ENCODE results near the gene RANBP17.
A peak's percentile ranks its signal among the peaks of the same experiment; 100 is the strongest.

Gene RANBP17

DNA sequence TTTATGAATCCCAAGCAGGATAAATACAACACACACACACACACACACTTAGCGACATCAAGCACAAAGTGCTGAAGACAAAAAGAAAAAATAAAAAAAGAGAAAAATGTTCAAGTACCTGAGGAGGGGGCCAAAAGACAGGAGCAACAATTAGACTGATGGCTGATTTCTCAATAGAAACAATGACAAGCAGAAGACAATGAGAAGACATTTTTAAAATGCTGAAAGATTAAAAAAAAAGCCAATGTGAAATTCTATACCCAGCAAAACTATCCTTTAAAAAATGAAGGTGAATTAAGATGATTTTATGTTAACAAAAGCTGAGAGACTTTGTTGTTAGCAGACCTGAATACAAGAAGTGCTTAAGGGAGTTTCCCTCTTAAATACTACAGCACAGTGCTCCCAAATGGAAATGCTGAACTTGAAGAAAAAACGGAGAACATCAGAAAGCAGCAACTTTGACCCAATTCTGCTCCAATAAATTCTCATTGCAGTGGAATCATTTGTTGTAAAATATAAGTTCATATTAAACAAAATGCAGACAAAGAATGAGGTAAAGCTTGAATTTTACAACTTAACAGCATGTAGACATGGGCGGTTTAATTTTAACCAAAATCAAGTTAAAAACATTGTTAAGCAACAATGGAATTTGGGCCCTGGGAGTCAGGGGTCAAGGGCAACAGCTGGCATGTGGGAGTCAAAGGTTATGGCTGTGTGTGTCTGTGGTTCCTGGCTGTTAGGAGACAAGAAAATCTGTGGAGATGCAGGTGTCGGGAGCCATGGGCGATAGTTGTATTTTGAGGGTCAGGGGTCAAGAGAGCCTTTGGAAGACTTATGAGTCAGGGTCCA, 776 bp upstream of the RANBP17 start (continued):
- TF ChIP-seq, protein P1, sequence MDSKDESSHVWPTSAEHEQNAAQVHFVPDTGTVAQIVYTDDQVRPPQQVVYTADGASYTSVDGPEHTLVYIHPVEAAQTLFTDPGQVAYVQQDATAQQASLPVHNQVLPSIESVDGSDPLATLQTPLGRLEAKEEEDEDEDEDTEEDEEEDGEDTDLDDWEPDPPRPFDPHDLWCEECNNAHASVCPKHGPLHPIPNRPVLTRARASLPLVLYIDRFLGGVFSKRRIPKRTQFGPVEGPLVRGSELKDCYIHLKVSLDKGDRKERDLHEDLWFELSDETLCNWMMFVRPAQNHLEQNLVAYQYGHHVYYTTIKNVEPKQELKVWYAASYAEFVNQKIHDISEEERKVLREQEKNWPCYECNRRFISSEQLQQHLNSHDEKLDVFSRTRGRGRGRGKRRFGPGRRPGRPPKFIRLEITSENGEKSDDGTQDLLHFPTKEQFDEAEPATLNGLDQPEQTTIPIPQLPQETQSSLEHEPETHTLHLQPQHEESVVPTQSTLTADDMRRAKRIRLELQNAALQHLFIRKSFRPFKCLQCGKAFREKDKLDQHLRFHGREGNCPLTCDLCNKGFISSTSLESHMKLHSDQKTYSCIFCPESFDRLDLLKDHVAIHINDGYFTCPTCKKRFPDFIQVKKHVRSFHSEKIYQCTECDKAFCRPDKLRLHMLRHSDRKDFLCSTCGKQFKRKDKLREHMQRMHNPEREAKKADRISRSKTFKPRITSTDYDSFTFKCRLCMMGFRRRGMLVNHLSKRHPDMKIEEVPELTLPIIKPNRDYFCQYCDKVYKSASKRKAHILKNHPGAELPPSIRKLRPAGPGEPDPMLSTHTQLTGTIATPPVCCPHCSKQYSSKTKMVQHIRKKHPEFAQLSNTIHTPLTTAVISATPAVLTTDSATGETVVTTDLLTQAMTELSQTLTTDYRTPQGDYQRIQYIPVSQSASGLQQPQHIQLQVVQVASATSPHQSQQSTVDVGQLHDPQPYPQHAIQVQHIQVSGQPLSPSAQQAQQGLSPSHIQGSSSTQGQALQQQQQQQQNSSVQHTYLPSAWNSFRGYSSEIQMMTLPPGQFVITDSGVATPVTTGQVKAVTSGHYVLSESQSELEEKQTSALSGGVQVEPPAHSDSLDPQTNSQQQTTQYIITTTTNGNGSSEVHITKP (tag by site-specific recombination; IDR thresholded peaks at IDR 0.05): no peak
- TF ChIP-seq ZIC2 (tag by site-specific recombination; IDR thresholded peaks at IDR 0.05) (no peak), HOXD13 (CRISPR knock-in tag; IDR thresholded peaks at IDR 0.05; ENCODE audit: borderline replicate concordance) (no peak), ZNF830 (tag by site-specific recombination; IDR thresholded peaks at IDR 0.05; ENCODE audit: low read depth) (no peak), CTCF (tag by site-specific recombination; IDR thresholded peaks at IDR 0.05) (no peak), ZNF624 (tag by site-specific recombination; IDR thresholded peaks at IDR 0.05) (no peak), ZNF48 (tag by site-specific recombination; IDR thresholded peaks at IDR 0.05) (no peak), ZNF639 (tag by site-specific recombination; IDR thresholded peaks at IDR 0.05) (no peak), ZNF600 (tag by site-specific recombination; IDR thresholded peaks at IDR 0.05) (no peak), ZBTB20 (tag by site-specific recombination; IDR thresholded peaks at IDR 0.05) (no peak), ZNF670 (tag by site-specific recombination; IDR thresholded peaks at IDR 0.05; ENCODE audit: low read depth) (no peak), ZNF837 (tag by site-specific recombination; IDR thresholded peaks at IDR 0.05) (no peak), ZNF449 (tag by site-specific recombination; IDR thresholded peaks at IDR 0.05) (no peak), ZNF76 (tag by site-specific recombination; IDR thresholded peaks at IDR 0.05; ENCODE audit: borderline replicate concordance, low read depth) (no peak), PRDM4 (tag by site-specific recombination; IDR thresholded peaks at IDR 0.05) (0 out of 2 replicates have a peak, but pooled peaks have one; percentile 14), BCL11A (tag by site-specific recombination; IDR thresholded peaks at IDR 0.05; ENCODE audit: low read depth) (peak; percentile 96; the same call in 1 of the 2 replicates), EGR2 (tag by site-specific recombination; IDR thresholded peaks at IDR 0.05; ENCODE audit: low read depth) (no peak), ZBTB8A (tag by site-specific recombination; IDR thresholded peaks at IDR 0.05) (no peak), PRDM6 (tag by site-specific recombination; IDR thresholded peaks at IDR 0.05) (no peak), SETDB1 (IDR thresholded peaks at IDR 0.05; ENCODE audit: insufficient read length, low read length) (peak; percentile 93), ZNF324 (tag by site-specific recombination; IDR thresholded peaks at IDR 0.05) (0 out of 2 replicates have a peak, but pooled peaks have one; percentile 28), ZNF560 (tag by site-specific recombination; IDR thresholded peaks at IDR 0.05; ENCODE audit: borderline replicate concordance) (0 out of 2 replicates have a peak, but pooled peaks have one; percentile 50), ZNF37A (tag by site-specific recombination; IDR thresholded peaks at IDR 0.05) (no peak), ZNF132 (tag by site-specific recombination; IDR thresholded peaks at IDR 0.05; ENCODE audit: borderline replicate concordance) (no peak)
- TF ChIP-seq, protein P2, sequence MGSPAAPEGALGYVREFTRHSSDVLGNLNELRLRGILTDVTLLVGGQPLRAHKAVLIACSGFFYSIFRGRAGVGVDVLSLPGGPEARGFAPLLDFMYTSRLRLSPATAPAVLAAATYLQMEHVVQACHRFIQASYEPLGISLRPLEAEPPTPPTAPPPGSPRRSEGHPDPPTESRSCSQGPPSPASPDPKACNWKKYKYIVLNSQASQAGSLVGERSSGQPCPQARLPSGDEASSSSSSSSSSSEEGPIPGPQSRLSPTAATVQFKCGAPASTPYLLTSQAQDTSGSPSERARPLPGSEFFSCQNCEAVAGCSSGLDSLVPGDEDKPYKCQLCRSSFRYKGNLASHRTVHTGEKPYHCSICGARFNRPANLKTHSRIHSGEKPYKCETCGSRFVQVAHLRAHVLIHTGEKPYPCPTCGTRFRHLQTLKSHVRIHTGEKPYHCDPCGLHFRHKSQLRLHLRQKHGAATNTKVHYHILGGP (tag by site-specific recombination; IDR thresholded peaks at IDR 0.05): no peak
